Urinary bladder (tissue), 4 donors: Measurements from ENCODE around the gene SP100. TPM values are rescaled to one million over a fixed set of nuclear protein-coding genes. Genes with fewer than 3 reads are reported as not detected.

Experiments used
- DNase-seq: peaks from one replicate; pipeline ENCODE4 v3.0.0-alpha.2; 2015; ENCODE audit errors: extremely low spot score
- H3K27ac ChIP-seq: one replicate; pipeline ENCODE4 v1.5.1; 2013; ENCODE audit warnings: low read depth, mild to moderate bottlenecking, moderate library complexity
- H3K36me3 ChIP-seq: one replicate; pipeline ENCODE4 v1.6.1; 2013; ENCODE audit warnings: mild to moderate bottlenecking, moderate library complexity; ENCODE audit not compliant: insufficient read depth
- H3K4me1 ChIP-seq: one replicate; pipeline ENCODE4 v1.6.1; 2013; ENCODE audit warnings: mild to moderate bottlenecking, moderate library complexity; ENCODE audit not compliant: insufficient read depth
- H3K4me3 ChIP-seq: one replicate; pipeline ENCODE4 v1.5.1; 2013; ENCODE audit warnings: low read depth, low read length
- WGBS: extraction: QIAGEN DNeasy Blood & Tissue Kit; methylation state at CpG from one replicate; pipeline ENCODE4 v1.1.7; 2013; 5-methylcytosine and 5-hydroxymethylcytosine counted together
- polyA plus RNA-seq: library from polyadenylated mRNA; stranded (reverse); fragments of 200-250 nt; gene quantifications from one replicate; pipeline ENCODE4 v1.2.3, GENCODE V29; 2013
- total RNA-seq: library from RNA; depleted of rRNA; stranded (reverse); fragments of >200 nt; gene quantifications from one replicate; pipeline ENCODE4 v1.2.3, GENCODE V29; 2014
- donor health status: healthy with polysubstance abuse.
- donor health status: healthy.

SP100 gene
- total and polyA plus RNA-seq, 2 donors = 51.9 to 82.3 TPM

GRCh38 chr2:230502593-230502992, 86.6 kb downstream of the SP100 start:
- DNase-seq = no peak
- WGBS = 89% methylated on average over 7 of the region's 7 CpGs
- peaks cover 3% of the 10 kb centered on the region for H3K36me3 ChIP-seq

GRCh38 chr2:230503798-230504197, 87.8 kb downstream of the SP100 start:
- Histone ChIP-seq H3K4me1 (no peaks in the 10 kb centered on the region), H3K27ac (no peak overlapping the region), H3K36me3 (peaks cover 3% of the 10 kb centered on the region), H3K4me3 (no peak overlapping the region)
- DNase-seq = no peak

More at GRCh38 chr2:230502593-230502992, 86.6 kb downstream of the SP100 start:
- H3K4me3 ChIP-seq = no peak overlapping the region
- H3K4me1 ChIP-seq = no peaks in the 10 kb centered on the region
- no peak overlapping the region for H3K27ac ChIP-seq

- Histone ChIP-seq H3K4me1 (no peaks in the 10 kb centered on the region), H3K36me3 (peaks cover 3% of the 10 kb centered on the region), H3K4me3 (no peak overlapping the region), H3K27ac (no peak overlapping the region)
- 93% methylated on average over 2 of the region's 2 CpGs for WGBS
- DNase-seq = no peak
Observed at GRCh38 chr2:230505162-230505561, 89.2 kb downstream of the SP100 start.

GRCh38 chr2:230512955-230513748, 97.2 kb downstream of the SP100 start:
- Histone ChIP-seq H3K36me3 (no peaks in the 10 kb centered on the region), H3K4me1 (no peaks in the 10 kb centered on the region), H3K27ac (no peak overlapping the region), H3K4me3 (no peak overlapping the region)
- 78% methylated on average over 4 of the region's 4 CpGs for WGBS
- DNase-seq = no peak

GRCh38 chr2:230520061-230520874, 104.3 kb downstream of the SP100 start:
- Histone ChIP-seq H3K4me1 (no peaks in the 10 kb centered on the region), H3K27ac (no peak overlapping the region), H3K36me3 (no peaks in the 10 kb centered on the region), H3K4me3 (no peak overlapping the region)
- 85% methylated on average over 9 of the region's 9 CpGs for WGBS
- DNase-seq = no peak

- Histone ChIP-seq H3K4me1 (no peaks in the 10 kb centered on the region), H3K4me3 (no peak overlapping the region), H3K27ac (no peak overlapping the region), H3K36me3 (no peaks in the 10 kb centered on the region)
- no peak for DNase-seq
Observed at GRCh38 chr2:230520875-230521155, 104.8 kb downstream of the SP100 start.

- Histone ChIP-seq H3K4me3 (no peak overlapping the region), H3K36me3 (no peaks in the 10 kb centered on the region), H3K4me1 (no peaks in the 10 kb centered on the region), H3K27ac (no peak overlapping the region)
- no peak for DNase-seq
- WGBS = 72% methylated on average over 2 of the region's 2 CpGs
Observed at GRCh38 chr2:230521386-230521785, 105.4 kb downstream of the SP100 start.

GRCh38 chr2:230525682-230526081, 109.7 kb downstream of the SP100 start:
- Histone ChIP-seq H3K4me3 (no peak overlapping the region), H3K27ac (no peak overlapping the region), H3K36me3 (no peaks in the 10 kb centered on the region), H3K4me1 (no peaks in the 10 kb centered on the region)
- 96% methylated on average over 3 of the region's 3 CpGs for WGBS
- DNase-seq = no peak

GRCh38 chr2:230537531-230537976, 121.6 kb downstream of the SP100 start:
- H3K4me1 ChIP-seq = no peaks in the 10 kb centered on the region
- 79% methylated on average over 4 of the region's 4 CpGs for WGBS
- H3K36me3 ChIP-seq = no peaks in the 10 kb centered on the region
- H3K4me3 ChIP-seq = no peak overlapping the region
- H3K27ac ChIP-seq = no peak overlapping the region
- DNase-seq = no peak

- no peaks in the 10 kb centered on the region for H3K36me3 ChIP-seq
- no peaks in the 10 kb centered on the region for H3K4me1 ChIP-seq
- no peak overlapping the region for H3K27ac ChIP-seq
- 90% methylated on average over 1 of the region's 1 CpG for WGBS
- DNase-seq = no peak
- no peak overlapping the region for H3K4me3 ChIP-seq
Observed at GRCh38 chr2:230540332-230540731, 124.3 kb downstream of the SP100 start.

GRCh38 chr2:230541934-230542380, 126.0 kb downstream of the SP100 start:
- WGBS = 65% methylated on average over 3 of the region's 3 CpGs
- Histone ChIP-seq H3K36me3 (no peaks in the 10 kb centered on the region), H3K4me3 (no peak overlapping the region), H3K27ac (no peak overlapping the region), H3K4me1 (no peaks in the 10 kb centered on the region)
- DNase-seq = no peak

GRCh38 chr2:230542751-230543150, 126.8 kb downstream of the SP100 start:
- Histone ChIP-seq H3K36me3 (no peaks in the 10 kb centered on the region), H3K27ac (no peak overlapping the region), H3K4me3 (no peak overlapping the region), H3K4me1 (no peaks in the 10 kb centered on the region)
- 50% methylated on average over 2 of the region's 2 CpGs for WGBS
- DNase-seq = no peak

GRCh38 chr2:230552181-230552580, 136.2 kb downstream of the SP100 start:
- no peak overlapping the region for H3K27ac ChIP-seq
- no peaks in the 10 kb centered on the region for H3K4me1 ChIP-seq
- no peak overlapping the region for H3K4me3 ChIP-seq
- WGBS = 88% methylated on average over 2 of the region's 2 CpGs
- DNase-seq = no peak
- H3K36me3 ChIP-seq = no peaks in the 10 kb centered on the region

GRCh38 chr2:230557065-230557464, 141.1 kb downstream of the SP100 start:
- Histone ChIP-seq H3K4me3 (no peak overlapping the region), H3K27ac (no peak overlapping the region), H3K36me3 (no peaks in the 10 kb centered on the region), H3K4me1 (no peaks in the 10 kb centered on the region)
- WGBS = 0% methylated on average over 1 of the region's 1 CpG
- DNase-seq = no peak
